C4-2B (cell line): ENCODE data around the gene SERPINA5.

Experiments used
- ZFX ChIP-seq: fragments of 450-650 bp; IDR thresholded peaks from 2 replicates; pipeline ENCODE4 v1.6.1; 2017
- TF ChIP-seq, protein P1 (sequence below): fragments of 450-650 bp; conservative IDR thresholded peaks from 2 replicates; pipeline ENCODE4 v1.5.1; 2017; ENCODE audit warnings: mild to moderate bottlenecking

GRCh38 chr14:94617366-94617941, 36.2 kb downstream of the SERPINA5 start:
- TF ChIP-seq, protein P1, sequence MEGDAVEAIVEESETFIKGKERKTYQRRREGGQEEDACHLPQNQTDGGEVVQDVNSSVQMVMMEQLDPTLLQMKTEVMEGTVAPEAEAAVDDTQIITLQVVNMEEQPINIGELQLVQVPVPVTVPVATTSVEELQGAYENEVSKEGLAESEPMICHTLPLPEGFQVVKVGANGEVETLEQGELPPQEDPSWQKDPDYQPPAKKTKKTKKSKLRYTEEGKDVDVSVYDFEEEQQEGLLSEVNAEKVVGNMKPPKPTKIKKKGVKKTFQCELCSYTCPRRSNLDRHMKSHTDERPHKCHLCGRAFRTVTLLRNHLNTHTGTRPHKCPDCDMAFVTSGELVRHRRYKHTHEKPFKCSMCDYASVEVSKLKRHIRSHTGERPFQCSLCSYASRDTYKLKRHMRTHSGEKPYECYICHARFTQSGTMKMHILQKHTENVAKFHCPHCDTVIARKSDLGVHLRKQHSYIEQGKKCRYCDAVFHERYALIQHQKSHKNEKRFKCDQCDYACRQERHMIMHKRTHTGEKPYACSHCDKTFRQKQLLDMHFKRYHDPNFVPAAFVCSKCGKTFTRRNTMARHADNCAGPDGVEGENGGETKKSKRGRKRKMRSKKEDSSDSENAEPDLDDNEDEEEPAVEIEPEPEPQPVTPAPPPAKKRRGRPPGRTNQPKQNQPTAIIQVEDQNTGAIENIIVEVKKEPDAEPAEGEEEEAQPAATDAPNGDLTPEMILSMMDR: no peak
- TF ChIP-seq ZFX: no peak
